ENCODE results near the gene SNHG17. TPM values are rescaled to one million over a fixed set of nuclear protein-coding genes. Genes with fewer than 3 reads are reported as not detected.
"Not testable (repeated sequence)": the region's sequence is repeated elsewhere in the genome, so short reads cannot be mapped to it uniquely, and the experiment has no call there.

SNHG17 gene
- total and polyA plus RNA-seq, 12 donors = 6.4 to 68.0 (median 22.3) TPM

GRCh38 chr20:38383147-38383546, 52.0 kb downstream of the SNHG17 start:
- H3K27me3 ChIP-seq = no peaks in the 10 kb centered on the region
- no peaks in the 10 kb centered on the region for H3K9me3 ChIP-seq (replicated peaks in 1 of 3)
- H3K27ac ChIP-seq = no peak overlapping the region
- TF ChIP-seq, protein P1, sequence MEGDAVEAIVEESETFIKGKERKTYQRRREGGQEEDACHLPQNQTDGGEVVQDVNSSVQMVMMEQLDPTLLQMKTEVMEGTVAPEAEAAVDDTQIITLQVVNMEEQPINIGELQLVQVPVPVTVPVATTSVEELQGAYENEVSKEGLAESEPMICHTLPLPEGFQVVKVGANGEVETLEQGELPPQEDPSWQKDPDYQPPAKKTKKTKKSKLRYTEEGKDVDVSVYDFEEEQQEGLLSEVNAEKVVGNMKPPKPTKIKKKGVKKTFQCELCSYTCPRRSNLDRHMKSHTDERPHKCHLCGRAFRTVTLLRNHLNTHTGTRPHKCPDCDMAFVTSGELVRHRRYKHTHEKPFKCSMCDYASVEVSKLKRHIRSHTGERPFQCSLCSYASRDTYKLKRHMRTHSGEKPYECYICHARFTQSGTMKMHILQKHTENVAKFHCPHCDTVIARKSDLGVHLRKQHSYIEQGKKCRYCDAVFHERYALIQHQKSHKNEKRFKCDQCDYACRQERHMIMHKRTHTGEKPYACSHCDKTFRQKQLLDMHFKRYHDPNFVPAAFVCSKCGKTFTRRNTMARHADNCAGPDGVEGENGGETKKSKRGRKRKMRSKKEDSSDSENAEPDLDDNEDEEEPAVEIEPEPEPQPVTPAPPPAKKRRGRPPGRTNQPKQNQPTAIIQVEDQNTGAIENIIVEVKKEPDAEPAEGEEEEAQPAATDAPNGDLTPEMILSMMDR (IDR thresholded peaks at IDR 0.05) = no peak
- no peak for TF ChIP-seq POLR2A (IDR thresholded peaks at IDR 0.05)
- no peaks in the 10 kb centered on the region for H3K4me1 ChIP-seq (replicated peaks in 1 of 2)
- no peak for DNase-seq
- no peaks in the 10 kb centered on the region for H3K36me3 ChIP-seq (replicated peaks in 1 of 2)
- H3K4me3 ChIP-seq = no peak overlapping the region
- intact Hi-C loops (cut with DNase I) = no loop called here
- WGBS, 4 donors = 81 to 92% (median 86%) methylated on average over 4 of the region's 4 CpGs

GRCh38 chr20:38377838-38378237, 57.3 kb downstream of the SNHG17 start:
- DNase-seq; H3K4me3 ChIP-seq; H3K27ac ChIP-seq; intact Hi-C loops (cut with DNase I); H3K36me3 ChIP-seq (replicated peaks in 1 of 2); H3K27me3 ChIP-seq; H3K9me3 ChIP-seq (replicated peaks in 1 of 3); H3K4me1 ChIP-seq (replicated peaks in 1 of 2): not testable (repeated sequence)
- WGBS, 4 donors = 76 to 88% methylated on average over 2 to 5 of the region's 5 CpGs; no CpG with 5 or more reads in 2 of the 4 donors

DNA sequence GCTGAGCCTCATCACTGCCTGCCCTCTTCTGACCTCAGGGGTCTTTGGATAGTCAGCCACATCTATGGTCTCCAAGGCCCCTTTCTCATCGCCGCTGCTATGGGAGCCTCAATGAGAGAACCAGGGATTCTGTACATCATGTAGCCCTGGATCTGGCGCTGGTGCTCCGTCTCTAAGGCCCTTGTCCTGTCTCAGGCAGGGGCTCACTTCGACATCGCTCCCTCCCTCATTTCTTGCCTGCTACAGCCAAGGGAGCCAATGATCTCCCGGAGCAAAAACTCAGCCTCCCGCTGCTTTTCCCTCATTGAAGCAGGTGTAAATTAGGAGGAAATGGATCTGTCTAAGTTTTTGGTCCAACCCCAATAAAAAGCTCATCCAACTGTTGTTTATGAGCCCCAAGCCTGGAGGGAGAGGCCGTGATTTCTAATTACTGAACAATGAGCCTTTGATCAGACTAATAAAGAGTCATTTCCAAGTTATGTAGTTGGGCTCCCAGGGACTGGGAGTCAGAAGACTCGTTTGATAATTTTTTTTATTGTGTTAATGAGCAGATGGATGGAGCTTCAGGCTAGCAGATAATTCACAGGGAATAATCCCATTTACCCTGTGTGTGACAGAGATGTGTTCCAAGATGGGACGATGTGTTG, 58.0 kb downstream of the SNHG17 start:
- 82 to 84% (median 84%) methylated on average over 11 of the region's 11 CpGs for WGBS, 4 donors

DNA sequence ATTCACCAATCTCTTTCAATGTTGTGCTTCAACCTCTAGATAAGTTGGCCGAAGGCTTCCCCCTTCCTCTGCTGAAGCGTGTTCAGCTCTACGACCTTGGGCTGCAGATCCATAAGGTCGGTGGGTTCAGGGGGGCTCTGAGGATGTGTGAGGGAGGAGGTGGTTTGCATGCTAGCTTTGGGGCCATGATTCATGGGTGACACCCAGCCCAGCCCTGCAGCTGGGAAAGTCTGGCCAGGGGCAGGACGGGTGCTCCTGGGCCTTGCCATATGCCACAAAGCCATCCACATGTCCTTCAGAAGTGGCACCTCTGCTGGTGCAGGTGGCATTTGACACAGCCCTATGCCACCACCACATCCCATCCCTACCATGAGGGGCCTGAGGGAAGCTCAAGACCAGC, 61.2 kb downstream of the SNHG17 start:
- intact Hi-C loops (cut with DNase I) = no loop called here
- Histone ChIP-seq H3K4me3 (no peak overlapping the region), H3K27me3 (no peaks in the 10 kb centered on the region), H3K4me1 (replicated peaks in 1 of 2) (no peaks in the 10 kb centered on the region), H3K9me3 (replicated peaks in 1 of 3) (no peaks in the 10 kb centered on the region), H3K36me3 (replicated peaks in 1 of 2) (no peaks in the 10 kb centered on the region), H3K27ac (peak overlapping the region in 1 of 5 donors; percentile 90)
- no peak for DNase-seq
- 42 to 67% (median 58%) methylated on average over 5 of the region's 5 CpGs for WGBS, 4 donors
- TF ChIP-seq, protein P1 (IDR thresholded peaks at IDR 0.05) = no peak
- TF ChIP-seq POLR2A (IDR thresholded peaks at IDR 0.05) = no peak

More for the DNA sequence above, 58.0 kb downstream of the SNHG17 start:
- DNase-seq = no peak
- TF ChIP-seq POLR2A (IDR thresholded peaks at IDR 0.05) = no peak
- TF ChIP-seq, protein P1 (IDR thresholded peaks at IDR 0.05) = no peak
- no peaks in the 10 kb centered on the region for H3K36me3 ChIP-seq (replicated peaks in 1 of 2)
- intact Hi-C loops (cut with DNase I) = no loop called here
- H3K4me3 ChIP-seq = no peak overlapping the region
- H3K27ac ChIP-seq = no peak overlapping the region
- H3K9me3 ChIP-seq (replicated peaks in 1 of 3) = no peaks in the 10 kb centered on the region
- H3K4me1 ChIP-seq (replicated peaks in 1 of 2) = no peaks in the 10 kb centered on the region
- H3K27me3 ChIP-seq = no peaks in the 10 kb centered on the region
